Gastrocnemius medialis (tissue), 4 donors: ENCODE data around the gene CLDN7.

ENCODE experiments used
- CTCF ChIP-seq, 5 experiments: fragments of 450-650 bp in 3 of 5; fragments of 200-600 bp in 2 of 5; sonication (generic) in 2 of 5; IDR thresholded peaks in 4 of 5; conservative IDR thresholded peaks in 1 of 5; 1 replicate in 4 of 5; 2 replicates in 1 of 5; pipeline ENCODE4 v1.5.1; 2016 to 2019; ENCODE audit warnings: antibody characterized with exemption in 5 of 5, mild to moderate bottlenecking in 3 of 5, moderate library complexity in 3 of 5
- POLR2A ChIP-seq, 2 donors: fragments of 450-650 bp; IDR thresholded peaks; one replicate each; pipeline ENCODE4 v1.6.1; 2017; ENCODE audit warnings: antibody characterized with exemption in 2 of 2, mild to moderate bottlenecking in 2 of 2, moderate library complexity in 2 of 2

- TF ChIP-seq CTCF (IDR thresholded peaks at IDR 0.05 in 4 of 5, conservative IDR thresholded peaks at IDR 0.05 in 1 of 5) (no peak), POLR2A (IDR thresholded peaks at IDR 0.05) (no peak)
Measured at GRCh38 chr17:7266784-7267183, 4.5 kb upstream of the CLDN7 start.
